HG02943 (cell line): ENCODE results near the gene ARPC1A.
A peak's percentile ranks its signal among the peaks of the same experiment; 100 is the strongest.
"Not testable (repeated sequence)": the region's sequence is repeated elsewhere in the genome, so short reads cannot be mapped to it uniquely, and the experiment has no call there.

Experiments
- ATAC-seq: cut with Tn5 transposase; IDR thresholded peaks from one replicate; pipeline ENCODE4 v1.9.1; 2021; ENCODE audit warnings: mild to moderate bottlenecking, low read depth, moderate library complexity; ENCODE audit not compliant: unreplicated experiment

Gene ARPC1A

DNA sequence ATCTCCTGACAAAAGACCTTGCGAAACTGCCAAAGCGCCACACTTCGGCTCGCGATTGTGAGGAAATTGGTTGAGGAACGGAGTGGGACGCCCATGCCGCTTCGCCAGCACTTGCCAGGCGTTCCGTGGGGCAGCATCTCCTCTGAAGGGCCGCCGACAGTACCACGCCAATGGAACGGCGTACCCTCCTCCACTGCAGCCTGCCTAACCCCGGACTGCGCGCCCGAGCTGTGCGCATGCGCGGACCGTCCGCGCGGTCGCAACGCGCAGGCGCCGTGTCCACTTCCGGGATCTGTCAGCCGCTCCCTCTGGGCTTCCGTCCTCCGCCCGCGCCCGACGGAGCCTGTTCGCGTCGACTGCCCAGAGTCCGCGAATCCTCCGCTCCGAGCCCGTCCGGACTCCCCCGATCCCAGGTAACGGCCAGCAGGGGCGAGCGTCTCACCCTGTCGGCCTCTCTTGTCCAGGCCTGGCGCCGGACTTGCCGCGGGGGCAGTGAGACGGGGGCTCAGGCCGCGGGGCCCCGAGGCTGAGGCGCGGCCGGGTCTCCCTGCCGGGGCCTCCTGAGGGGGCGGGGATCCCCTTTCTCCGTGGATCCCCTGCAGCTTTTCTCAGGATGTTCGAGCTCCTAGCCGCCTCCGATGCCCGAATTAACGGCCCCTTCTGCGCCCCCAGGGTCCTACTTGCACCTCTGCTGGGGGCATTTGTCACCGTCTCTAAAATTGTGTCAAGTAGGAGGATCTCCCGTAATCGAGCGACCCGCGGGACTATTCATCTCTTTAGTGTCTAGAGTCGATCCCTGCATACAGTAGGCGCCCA, at the start of gene ARPC1A:
TSS of gene ARPC1A (plus strand) at position 307 of the 816 bp plus-strand sequence. CDS start 7,456 bp downstream, outside the sequence.
- ATAC-seq: peak; percentile 96

DNA sequence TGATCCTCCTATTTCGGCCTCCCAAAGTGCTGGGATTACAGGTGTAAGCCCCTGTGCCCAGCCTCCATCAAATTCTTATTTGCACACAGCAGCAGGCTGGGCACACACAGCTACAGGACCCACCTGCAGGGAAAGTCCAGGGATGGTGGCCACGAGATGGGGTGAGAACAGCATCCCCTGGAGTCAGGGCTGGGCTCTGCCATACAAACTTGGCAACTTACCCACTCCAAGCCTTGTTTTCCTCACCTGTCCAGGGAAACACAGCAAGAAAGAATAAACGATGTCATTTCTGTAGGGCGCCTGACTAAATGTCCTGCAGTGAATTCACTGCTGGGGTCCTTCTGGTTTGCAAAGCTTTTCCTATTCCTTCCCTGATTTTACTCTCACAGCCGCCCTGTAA, 47.5 kb upstream of the ARPC1A start:
- ATAC-seq: no peak

DNA sequence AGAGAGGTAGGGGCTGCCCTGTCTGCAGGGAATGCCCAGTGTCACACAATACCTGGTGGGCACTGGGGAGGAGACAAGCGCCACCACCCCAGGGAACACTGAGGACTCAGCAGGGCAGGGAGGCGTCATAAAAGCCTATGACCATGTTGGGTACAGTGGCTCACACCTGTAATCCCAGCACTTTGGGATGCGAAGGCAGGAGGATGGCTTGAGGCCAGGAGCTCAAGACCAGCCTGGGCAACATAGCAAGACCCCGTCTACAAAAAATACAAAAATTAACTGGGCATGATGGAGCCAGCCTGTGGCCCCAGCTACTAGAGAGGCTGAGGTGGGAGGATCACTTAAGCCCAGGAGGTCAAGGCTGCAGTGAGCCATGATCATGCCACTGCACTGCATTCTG, 41.5 kb upstream of the ARPC1A start:
- not testable (repeated sequence) for ATAC-seq

DNA sequence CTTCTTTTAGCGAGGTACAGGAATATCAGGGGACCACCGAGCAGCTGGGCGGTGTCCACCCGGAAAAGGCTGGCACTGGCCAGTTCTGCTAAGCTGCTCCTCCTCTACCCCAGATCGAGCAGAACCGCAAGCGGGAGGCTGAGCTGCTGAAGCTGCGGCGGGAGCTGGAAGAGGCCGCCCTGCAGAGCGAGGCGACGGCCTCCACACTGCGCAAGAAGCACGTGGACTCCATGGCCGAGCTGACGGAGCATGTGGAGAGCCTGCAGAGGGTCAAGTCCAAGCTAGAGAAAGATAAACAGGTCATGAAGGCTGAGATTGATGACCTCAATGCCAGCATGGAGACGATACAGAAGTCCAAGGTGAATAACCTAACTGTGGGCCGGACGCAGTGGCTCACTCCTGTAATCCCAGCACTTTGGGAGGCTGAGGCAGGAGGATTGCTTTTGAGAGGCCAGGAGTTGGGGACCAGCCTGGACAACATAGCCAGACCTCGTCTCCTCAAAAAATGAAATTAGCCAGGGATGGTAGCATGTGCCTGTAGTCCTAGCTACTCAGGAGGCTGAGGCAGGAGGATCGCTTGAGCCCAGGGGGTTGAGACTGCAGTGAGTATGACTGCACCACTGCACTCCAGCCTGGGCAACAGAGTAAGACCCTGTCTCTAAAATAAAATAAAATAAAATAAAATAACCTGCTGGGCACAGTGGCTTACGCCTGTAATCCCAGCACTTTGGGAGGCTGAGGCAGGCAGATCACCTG, 37.7 kb upstream of the ARPC1A start:
- ATAC-seq: no peak

DNA sequence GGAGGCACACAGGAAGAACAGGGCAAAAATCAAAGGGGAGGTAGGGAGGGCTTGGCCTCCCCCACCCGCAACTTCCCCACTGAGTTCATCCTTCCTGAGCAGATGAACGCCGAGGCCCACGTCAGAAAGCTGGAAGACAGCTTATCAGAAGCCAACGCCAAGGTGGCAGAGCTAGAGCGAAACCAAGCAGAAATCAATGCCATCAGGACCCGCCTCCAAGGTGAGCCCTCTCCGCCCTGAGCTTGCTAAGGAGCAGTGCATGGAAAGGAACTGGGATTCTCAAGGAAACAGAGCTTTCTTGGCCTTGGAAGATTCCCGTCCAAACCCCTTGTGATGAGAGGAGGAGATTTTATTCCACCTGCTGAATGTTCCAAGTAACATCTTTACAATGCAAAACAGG, 36.5 kb upstream of the ARPC1A start:
- no peak for ATAC-seq

DNA sequence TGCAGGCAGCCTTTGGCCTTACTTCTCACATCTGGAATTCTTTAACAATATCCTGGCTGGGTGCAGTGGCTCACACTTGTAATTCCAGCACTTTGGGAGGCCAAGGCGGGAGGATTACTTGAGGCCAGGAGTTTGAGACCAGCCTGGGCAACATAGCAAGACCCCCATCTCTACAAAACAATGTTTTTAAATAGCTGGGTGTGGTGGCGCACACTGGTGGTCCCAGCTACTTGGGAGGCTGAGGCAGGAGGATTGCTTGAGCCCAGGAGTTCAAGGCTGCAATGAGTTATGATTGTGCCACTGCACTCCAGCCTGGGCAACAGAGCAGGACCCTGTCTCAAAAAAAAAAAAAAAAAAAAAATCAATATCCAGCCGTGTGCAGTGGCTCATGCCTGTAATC, 35.5 kb upstream of the ARPC1A start:
- ATAC-seq: not testable (repeated sequence)

DNA sequence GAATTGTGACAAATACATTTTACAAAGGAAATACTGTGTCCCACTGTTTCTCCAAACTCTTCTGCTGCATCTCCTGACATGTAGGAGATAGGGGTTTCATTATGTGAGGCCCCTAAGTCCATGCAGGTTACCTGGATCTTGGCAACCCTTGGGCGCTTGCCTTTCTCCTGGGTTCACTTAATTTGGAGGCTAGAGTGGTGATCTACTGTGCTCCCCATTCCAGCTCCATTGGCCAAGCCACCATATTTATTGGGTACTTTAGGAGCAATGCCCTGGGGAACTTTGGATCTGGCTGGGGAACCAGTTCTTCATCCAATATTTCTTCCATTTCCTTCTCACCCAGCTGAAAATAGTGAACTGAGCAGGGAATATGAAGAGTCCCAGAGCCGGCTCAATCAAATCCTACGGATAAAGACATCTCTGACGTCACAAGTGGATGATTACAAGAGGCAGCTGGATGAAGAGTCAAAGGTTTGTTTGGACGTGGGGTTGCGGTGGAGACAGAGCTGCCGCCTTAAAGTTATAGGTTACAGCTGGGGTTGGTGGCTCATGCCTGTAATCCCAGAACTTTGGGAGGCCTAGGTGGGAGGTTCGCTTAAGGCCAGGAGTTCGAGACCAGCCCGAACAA, 34.6 kb upstream of the ARPC1A start:
- no peak for ATAC-seq

DNA sequence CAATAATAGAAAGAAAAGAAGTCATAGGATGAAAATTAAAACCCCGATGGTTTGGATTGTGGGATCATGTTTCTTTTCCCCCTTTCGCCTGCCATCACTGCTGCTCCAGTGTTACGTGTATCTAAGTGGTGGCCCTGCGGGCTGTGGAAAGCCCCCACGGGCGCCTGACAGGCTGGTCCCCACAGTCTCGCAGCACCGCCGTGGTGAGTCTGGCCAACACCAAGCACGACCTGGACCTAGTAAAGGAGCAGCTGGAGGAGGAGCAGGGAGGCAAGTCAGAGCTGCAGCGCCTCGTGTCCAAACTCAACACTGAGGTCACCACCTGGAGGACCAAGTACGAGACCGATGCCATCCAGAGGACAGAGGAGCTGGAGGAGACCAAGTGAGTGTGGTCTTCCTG, 33.6 kb upstream of the ARPC1A start:
- no peak for ATAC-seq

DNA sequence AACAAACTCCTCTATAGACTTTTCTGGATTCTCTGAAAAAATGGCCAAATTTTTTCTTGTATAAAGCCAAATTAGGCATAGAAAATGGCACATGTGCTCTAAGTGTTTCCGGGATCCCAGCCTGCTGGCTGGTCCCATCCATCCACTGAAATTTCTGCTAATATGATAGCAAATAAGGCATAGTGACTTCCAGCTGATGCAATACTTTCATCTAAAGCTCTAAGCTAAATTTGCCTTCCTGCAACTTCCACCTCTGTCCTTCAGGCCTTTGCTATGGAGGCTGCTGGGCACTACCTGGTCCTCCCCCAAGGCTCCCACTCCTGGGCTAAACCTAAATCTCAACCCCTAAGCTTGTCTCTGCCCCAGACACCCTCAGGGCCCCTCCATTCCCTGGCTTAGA, 32.5 kb upstream of the ARPC1A start:
- no peak for ATAC-seq

DNA sequence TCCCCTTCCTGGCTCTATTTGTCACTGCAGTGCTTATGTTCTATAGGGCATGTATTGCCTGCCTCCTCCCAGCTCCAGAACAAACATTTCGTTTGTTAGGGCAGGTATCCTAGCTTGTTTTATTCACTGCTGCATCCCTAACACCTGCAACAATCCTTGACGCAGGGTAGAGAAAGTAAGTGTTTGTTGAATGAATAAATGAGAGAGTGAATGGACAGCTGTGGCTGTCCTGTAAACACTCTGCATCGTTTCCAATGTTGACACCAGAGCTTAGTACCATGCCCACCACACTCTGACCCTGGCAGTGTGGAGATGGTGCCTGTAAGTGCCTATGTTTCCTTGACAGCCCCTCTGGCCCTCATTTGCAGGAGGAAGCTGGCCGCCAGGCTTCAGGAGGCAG, 32.0 kb upstream of the ARPC1A start:
- ATAC-seq: no peak

DNA sequence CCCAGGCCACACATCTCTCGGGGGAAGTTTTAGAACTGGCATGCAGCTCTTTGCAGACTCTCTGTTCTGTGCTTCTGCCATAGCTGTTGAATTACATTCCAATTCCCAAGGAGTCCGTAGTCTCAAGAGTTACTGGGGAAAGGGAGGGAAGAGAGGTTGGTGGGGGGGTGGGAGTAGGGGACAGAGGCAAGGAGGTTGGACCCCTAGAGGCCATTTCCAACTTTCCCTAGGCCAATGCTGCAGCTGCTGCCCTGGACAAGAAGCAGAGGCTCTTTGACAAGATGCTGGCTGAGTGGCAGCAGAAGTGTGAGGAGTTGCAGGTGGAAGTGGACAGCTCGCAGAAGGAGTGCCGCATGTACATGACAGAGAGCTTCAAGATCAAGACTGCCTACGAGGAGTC, 29.2 kb upstream of the ARPC1A start:
- ATAC-seq: no peak

DNA sequence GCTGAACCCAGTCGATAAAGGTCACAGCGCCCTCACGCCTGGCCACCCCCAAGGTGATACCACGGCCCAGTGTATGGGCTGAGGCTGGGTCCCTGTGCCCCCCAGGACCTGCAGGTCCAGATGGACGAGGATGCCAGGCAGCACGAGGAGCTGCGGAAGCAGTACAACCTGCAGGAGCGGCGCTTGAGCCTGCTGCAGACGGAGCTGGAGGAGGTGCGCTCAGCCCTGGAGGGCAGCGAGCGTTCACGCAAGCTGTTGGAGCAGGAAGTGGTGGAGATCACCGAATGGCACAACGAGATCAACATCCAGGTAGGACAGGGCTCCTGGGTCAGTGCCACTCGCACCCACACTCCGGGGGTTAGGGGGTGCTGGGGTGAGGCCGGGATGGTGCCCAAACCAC, 24.2 kb upstream of the ARPC1A start:
- ATAC-seq: no peak

DNA sequence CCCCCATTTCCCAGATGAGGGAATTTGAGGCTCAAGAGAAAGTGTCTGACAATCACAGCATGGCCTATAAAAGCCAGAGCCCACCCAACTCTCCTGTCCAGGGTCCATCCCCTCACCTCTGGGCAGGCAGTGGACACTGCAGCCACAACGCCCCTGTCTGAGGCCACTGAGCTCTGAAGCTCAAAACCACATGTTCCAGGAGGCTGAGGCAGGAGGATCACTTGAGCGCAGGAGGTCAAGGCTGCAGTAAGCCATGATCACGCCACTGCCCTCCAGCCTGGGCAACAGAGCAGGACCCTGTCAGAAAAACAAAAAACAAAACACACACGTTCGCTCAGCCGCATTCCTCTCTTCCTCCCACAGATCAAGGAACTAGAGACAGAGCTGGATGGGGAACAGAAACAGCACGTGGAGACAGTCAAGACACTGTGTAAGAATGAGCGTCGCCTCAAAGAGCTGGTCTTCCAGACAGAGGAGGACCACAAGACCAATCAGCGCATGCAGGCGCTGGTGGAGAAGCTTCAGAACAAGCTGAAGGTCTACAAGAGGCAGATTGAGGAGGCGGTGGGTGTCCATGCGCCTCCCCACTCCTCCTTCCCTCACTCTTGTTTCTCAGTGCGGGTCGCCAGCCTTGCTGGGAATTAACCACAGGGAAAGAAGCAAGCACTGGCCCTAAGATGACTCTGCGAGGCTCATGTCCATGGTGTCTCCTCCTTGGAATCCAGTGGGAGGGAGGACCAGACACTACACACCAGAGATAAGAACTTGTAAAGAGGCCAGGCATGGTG, 20.0 kb upstream of the ARPC1A start:
- ATAC-seq: no peak

DNA sequence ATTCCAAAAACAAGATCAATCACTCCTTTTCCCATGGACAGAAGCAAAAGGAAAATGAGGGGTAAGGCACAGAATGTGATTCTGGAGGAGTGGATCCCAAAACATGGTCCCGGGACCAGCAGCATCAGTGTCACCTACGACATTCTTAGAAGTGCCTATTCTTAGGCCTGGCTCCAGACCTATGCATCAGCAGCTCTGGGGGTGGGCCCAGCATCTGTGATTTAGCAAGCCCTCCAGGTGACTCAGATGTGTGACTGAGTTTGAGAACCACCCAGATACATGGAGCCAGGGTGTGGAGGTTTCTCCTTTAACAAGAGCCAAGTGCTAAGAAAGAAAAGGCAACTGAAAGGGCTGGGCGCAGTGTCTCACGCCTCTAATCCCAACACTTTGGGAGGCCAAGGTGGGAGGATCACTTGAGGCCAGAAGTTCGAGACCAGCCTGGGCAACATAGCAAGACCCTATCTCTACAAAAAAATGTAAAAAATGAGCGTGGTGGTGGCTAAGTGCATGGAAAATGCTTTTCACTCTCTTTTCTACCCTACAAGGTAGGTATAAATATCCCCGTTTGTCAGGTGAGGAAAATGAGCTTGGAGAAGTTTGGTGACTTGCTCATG, 17.1 kb upstream of the ARPC1A start:
- ATAC-seq: no peak

DNA sequence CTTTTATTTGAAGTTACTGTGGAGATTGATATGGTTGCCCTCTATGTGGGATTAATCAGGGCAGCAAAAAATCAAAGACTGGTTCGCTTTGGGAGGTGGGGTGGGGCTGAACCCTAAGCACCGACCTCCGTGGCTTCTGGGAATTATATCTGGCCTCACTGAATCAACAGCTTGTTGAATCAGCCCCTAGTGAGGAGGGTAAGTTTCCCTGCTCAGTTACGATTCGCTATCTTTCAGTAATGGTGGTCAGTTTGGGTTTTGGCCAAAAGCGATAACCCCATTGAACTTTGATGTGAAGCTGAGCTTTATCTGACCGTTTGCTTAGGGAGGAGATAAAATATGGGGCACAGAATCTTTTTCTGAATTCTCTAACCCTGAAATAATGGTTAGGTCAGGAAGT, 16.6 kb upstream of the ARPC1A start:
- no peak for ATAC-seq

DNA sequence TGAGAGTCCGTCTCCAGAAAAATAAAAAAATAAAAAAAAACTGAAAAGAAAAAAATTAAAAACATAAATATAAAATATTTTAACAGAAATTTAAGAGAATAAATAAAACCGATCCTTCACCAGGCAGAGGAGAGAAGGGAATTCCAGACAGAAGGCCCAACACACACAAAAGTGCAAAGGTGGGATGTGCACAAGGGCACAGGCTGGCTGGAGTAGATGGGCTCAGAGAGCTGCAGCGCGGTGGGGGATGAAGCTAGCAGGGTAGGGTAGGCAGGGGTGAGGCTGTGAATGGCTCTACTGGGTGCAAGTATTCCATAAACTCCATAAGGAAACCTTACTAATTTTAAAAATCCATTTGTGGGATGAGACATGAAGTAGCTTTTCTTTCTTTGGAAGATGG, 15.7 kb upstream of the ARPC1A start:
- ATAC-seq: no peak

DNA sequence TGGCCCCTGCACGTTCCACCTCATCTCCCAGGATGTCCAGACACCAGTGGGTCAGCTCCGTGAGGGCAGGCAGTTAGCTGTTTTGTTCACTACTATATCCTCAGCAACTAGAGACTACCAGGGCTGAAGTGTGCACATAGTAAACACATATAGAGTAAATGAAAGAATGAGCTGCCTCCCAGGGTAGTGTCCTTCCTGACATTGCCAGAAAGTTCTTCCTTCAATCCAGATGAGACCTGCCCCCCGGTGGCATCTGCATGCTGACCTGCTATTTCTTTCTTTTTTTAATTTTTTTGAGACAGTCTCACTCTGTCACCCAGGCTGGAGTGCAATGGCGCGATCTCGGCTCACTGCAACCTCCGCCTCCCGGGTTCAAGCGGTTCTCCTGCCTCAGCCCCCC, 14.0 kb upstream of the ARPC1A start:
- ATAC-seq: no peak

DNA sequence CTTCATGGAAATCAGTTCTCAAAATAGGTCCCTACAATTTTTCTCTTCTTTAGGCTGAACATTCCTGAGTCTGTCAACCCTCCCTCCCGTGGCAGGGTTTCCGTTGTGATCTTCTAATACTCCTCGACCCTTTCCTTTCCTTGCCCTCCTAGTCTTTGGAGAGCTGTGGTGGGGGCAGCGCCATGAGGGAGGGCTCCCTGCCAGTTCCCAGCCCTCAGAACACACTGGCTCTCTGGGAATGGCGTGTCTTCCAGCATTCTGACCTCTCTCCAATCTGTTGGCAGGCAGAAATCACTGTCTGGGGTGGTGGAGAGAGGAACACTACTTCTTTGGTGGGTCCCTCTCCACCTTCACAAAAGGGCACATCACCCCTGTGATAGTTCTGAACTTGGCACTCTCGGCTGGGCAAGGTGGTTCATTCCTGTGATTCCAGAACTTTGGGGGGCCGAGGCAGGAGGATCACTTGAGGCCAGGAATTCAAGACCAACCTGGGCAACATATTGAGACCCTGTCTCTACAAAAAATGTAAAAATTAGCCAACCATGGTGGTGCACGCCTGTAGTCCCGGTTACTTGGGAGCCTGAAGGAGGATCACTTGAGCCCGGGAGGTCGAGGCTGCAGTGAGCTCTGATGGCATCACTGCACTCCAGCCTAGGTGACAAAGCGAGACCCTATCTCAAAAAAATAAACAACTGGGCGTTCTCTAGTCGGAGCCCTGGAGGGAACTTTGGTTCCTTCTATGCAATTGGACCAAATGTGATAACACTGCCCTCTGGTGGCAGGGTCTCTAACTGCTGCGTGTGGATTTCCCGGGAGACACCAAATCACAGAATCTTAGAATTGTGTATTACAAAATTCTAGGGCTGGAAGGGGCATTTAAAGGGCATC, 13.1 kb upstream of the ARPC1A start:
- ATAC-seq: no peak

DNA sequence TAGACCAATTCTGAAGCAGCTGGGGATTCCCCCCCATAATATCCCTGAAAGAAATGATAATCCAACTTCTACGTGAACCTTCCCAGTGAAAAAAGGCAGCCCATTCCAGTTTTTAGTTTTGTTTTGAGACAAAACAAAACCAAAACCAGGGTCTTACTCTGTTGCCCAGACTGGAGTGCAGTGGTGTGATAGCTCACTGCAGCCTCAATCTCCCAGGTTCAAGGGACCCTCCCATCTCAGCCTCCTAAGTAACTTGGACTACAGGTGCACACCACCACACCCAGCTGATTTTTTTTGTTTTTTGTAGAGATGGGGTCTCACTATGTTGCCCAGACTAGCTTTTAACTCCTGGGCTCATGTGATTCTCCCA, 12.5 kb upstream of the ARPC1A start:
- ATAC-seq: no peak
